ENCODE data around the gene GNGT1. TPM values are rescaled to one million over a fixed set of nuclear protein-coding genes. Genes with fewer than 3 reads are reported as not detected.

Gene GNGT1
- polyA plus RNA-seq, 1 donor (not counting 4 experiments of a cell fraction or from before 2014, with no cell fraction given), result not detected

- Histone ChIP-seq H3K9ac (ENCODE audit: control insufficient read depth, extremely low read depth, insufficient read depth, low read length) (peak overlapping the region; percentile 80), H3K27me3 (ENCODE audit: control insufficient read depth, extremely low read depth, insufficient read depth, low read length) (no peaks in the 10 kb centered on the region), H3K79me2 (ENCODE audit: control insufficient read depth, insufficient read depth, low read length) (no peaks in the 10 kb centered on the region), H3K27ac (ENCODE audit: control insufficient read depth, insufficient read depth, low read length) (peak overlapping the region; percentile 73), H4K20me1 (ENCODE audit: control insufficient read depth, extremely low read depth, insufficient read depth, low read length) (no peaks in the 10 kb centered on the region), H3K4me3 (ENCODE audit: control insufficient read depth in 2 of 3, extremely low read depth in 1 of 3, insufficient read depth in 2 of 3, low read depth in 1 of 3, low read length in 3 of 3) (peak overlapping the region; percentile 50 to 83 (median 77)), H2AFZ (ENCODE audit: control insufficient read depth, low read length) (peak overlapping the region; percentile 85), H3K36me3 (ENCODE audit: control insufficient read depth in 2 of 2, extremely low read depth in 1 of 2, insufficient read depth in 2 of 2, low read length in 2 of 2) (no peaks in the 10 kb centered on the region), H3K9me1 (ENCODE audit: control insufficient read depth, extremely low read depth, insufficient read depth, low read length) (no peaks in the 10 kb centered on the region), H3K4me1 (ENCODE audit: control insufficient read depth, extremely low read depth, insufficient read depth, low read length) (peaks cover 11% of the 10 kb centered on the region), H3K9me3 (ENCODE audit: control insufficient read depth, low read depth, low read length) (no peaks in the 10 kb centered on the region), H3K4me2 (ENCODE audit: control insufficient read depth, extremely low read depth, insufficient read depth, low read depth, low read length) (peak overlapping the region; percentile 86)
- dilution Hi-C loops (cut with MboI; ENCODE audit: extremely low pct_ligation_motif_present, low sequenced_read_pairs), result no loop called here
- DNase-seq (ENCODE audit: low read depth, low spot score) (no peak), FAIRE-seq (peak; percentile 67)
- TF ChIP-seq EZH2 (IDR thresholded peaks at IDR 0.05; ENCODE audit: low read length), result no peak
- no peak for TF ChIP-seq CTCF (optimal IDR thresholded peaks at IDR 0.05 in 1 of 3, IDR thresholded peaks at IDR 0.05 in 1 of 3, conservative IDR thresholded peaks at IDR 0.05 in 1 of 3; ENCODE audit: extremely low read depth in 1 of 3, insufficient read depth in 2 of 3, low read length in 3 of 3)
Measured at GRCh38 chr7:93890041-93890463, 16.3 kb upstream of the GNGT1 start.

- H3K36me3 ChIP-seq (ENCODE audit: control insufficient read depth in 2 of 2, extremely low read depth in 1 of 2, insufficient read depth in 2 of 2, low read length in 2 of 2), result no peaks in the 10 kb centered on the region
- TF ChIP-seq EZH2 (IDR thresholded peaks at IDR 0.05; ENCODE audit: low read length) (no peak), CTCF (optimal IDR thresholded peaks at IDR 0.05 in 1 of 3, IDR thresholded peaks at IDR 0.05 in 1 of 3, conservative IDR thresholded peaks at IDR 0.05 in 1 of 3; ENCODE audit: extremely low read depth in 1 of 3, insufficient read depth in 2 of 3, low read length in 3 of 3) (peak in 2 of 3 experiments; percentile 19 to 39)
- H3K9ac ChIP-seq (ENCODE audit: control insufficient read depth, extremely low read depth, insufficient read depth, low read length), result peak within 1 kb of the TSS; percentile 80
- H3K79me2 ChIP-seq (ENCODE audit: control insufficient read depth, insufficient read depth, low read length), result no peaks in the 10 kb centered on the region
- FAIRE-seq (peak; percentile 68), DNase-seq (ENCODE audit: low read depth, low spot score) (no peak)
- no peaks in the 10 kb centered on the region for H3K9me1 ChIP-seq (ENCODE audit: control insufficient read depth, extremely low read depth, insufficient read depth, low read length)
- no peaks in the 10 kb centered on the region for H4K20me1 ChIP-seq (ENCODE audit: control insufficient read depth, extremely low read depth, insufficient read depth, low read length)
- H3K4me2 ChIP-seq (ENCODE audit: control insufficient read depth, extremely low read depth, insufficient read depth, low read depth, low read length), result peak within 1 kb of the TSS; percentile 86
- no peaks in the 10 kb centered on the region for H3K9me3 ChIP-seq (ENCODE audit: control insufficient read depth, low read depth, low read length)
- H3K4me3 ChIP-seq (ENCODE audit: control insufficient read depth in 2 of 3, extremely low read depth in 1 of 3, insufficient read depth in 2 of 3, low read depth in 1 of 3, low read length in 3 of 3), result peak within 1 kb of the TSS; percentile 50 to 83 (median 77)
- no peaks in the 10 kb centered on the region for H3K27me3 ChIP-seq (ENCODE audit: control insufficient read depth, extremely low read depth, insufficient read depth, low read length)
- peak within 1 kb of the TSS; percentile 85 for H2AFZ ChIP-seq (ENCODE audit: control insufficient read depth, low read length)
- dilution Hi-C loops (cut with MboI; ENCODE audit: extremely low pct_ligation_motif_present, low sequenced_read_pairs), result no loop called here
- peak within 1 kb of the TSS; percentile 73 for H3K27ac ChIP-seq (ENCODE audit: control insufficient read depth, insufficient read depth, low read length)
- H3K4me1 ChIP-seq (ENCODE audit: control insufficient read depth, extremely low read depth, insufficient read depth, low read length), result peaks cover 11% of the 10 kb centered on the region
Measured at GRCh38 chr7:93890464-93891068, 15.8 kb upstream of the GNGT1 start, which contains the start of gene TFPI2. TSS of gene TFPI2 (minus strand) at chr7:93890753. CDS start at chr7:93890678, 75 bp downstream.

Measured in keratinocyte (primary cell).